PFSK-1 (cell line): ENCODE measurements around the gene MIEF1.

Source experiments
- FOXP2 ChIP-seq: optimal IDR thresholded peaks from 2 replicates; pipeline ENCODE3; 2011; ENCODE audit warnings: borderline replicate concordance, control low read depth, inconsistent platforms; ENCODE audit not compliant: insufficient read depth; ENCODE audit errors: extremely low read length, extremely low read depth
- POLR2AphosphoS5 ChIP-seq: IDR thresholded peaks from 2 replicates; pipeline ENCODE4 v1.6.1; 2012; ENCODE audit warnings: low read depth, mild to moderate bottlenecking, control low read depth, low read length, moderate library complexity
- REST ChIP-seq, 2 experiments: IDR thresholded peaks; 2 replicates each; pipeline versions ENCODE4 v1.6.1 to v1.8.0; 2011 to 2012; ENCODE audit warnings: low read depth in 2 of 2, low read length in 2 of 2, control low read depth in 1 of 2, inconsistent platforms in 1 of 2, mild to moderate bottlenecking in 1 of 2, moderate library complexity in 1 of 2; ENCODE audit not compliant: insufficient read depth in 1 of 2
- SIN3A ChIP-seq: IDR thresholded peaks from 2 replicates; pipeline ENCODE4 v1.6.1; 2012; ENCODE audit warnings: mild to moderate bottlenecking, low read length, moderate library complexity, borderline replicate concordance; ENCODE audit not compliant: insufficient read depth
- TAF1 ChIP-seq: IDR thresholded peaks from 2 replicates; pipeline ENCODE4 v1.6.1; 2012; ENCODE audit warnings: low read length, control low read depth, borderline replicate concordance; ENCODE audit not compliant: insufficient read depth

MIEF1 gene

GRCh38 chr22:39500101-39500500, 2.0 kb upstream of the MIEF1 start:
- no peak for TF ChIP-seq POLR2AphosphoS5
- no peak for TF ChIP-seq FOXP2
- TF ChIP-seq SIN3A = no peak
- no peak for TF ChIP-seq TAF1
- no peak for TF ChIP-seq REST (IDR thresholded peaks at IDR 0.05; ENCODE audit: insufficient read depth in 1 of 2, low read depth in 2 of 2, low read length in 2 of 2)

GRCh38 chr22:39501644-39502108, 414 bp upstream of the MIEF1 start:
- TF ChIP-seq TAF1 = no peak
- TF ChIP-seq REST (IDR thresholded peaks at IDR 0.05; ENCODE audit: insufficient read depth in 1 of 2, low read depth in 2 of 2, low read length in 2 of 2) = no peak
- no peak for TF ChIP-seq POLR2AphosphoS5
- TF ChIP-seq SIN3A = no peak
- no peak for TF ChIP-seq FOXP2

- TF ChIP-seq FOXP2 (no peak), SIN3A (no peak), POLR2AphosphoS5 (no peak), REST (IDR thresholded peaks at IDR 0.05; ENCODE audit: insufficient read depth in 1 of 2, low read depth in 2 of 2, low read length in 2 of 2) (no peak), TAF1 (no peak)
Observed at GRCh38 chr22:39502789-39503409, 809 bp downstream of the MIEF1 start.

- no peak for TF ChIP-seq POLR2AphosphoS5
- no peak for TF ChIP-seq FOXP2
- TF ChIP-seq REST (IDR thresholded peaks at IDR 0.05; ENCODE audit: insufficient read depth in 1 of 2, low read depth in 2 of 2, low read length in 2 of 2) = no peak
- TF ChIP-seq TAF1 = no peak
- TF ChIP-seq SIN3A = no peak
Observed at GRCh38 chr22:39503630-39504029, 1.5 kb downstream of the MIEF1 start.

- TF ChIP-seq FOXP2 (no peak), SIN3A (no peak), REST (IDR thresholded peaks at IDR 0.05; ENCODE audit: insufficient read depth in 1 of 2, low read depth in 2 of 2, low read length in 2 of 2) (no peak)
Observed at GRCh38 chr22:39504071-39504470, 2.0 kb downstream of the MIEF1 start.
